Measurements from ENCODE around the gene ASIC2. TPM values are rescaled to one million over a fixed set of nuclear protein-coding genes. Genes with fewer than 3 reads are reported as not detected.

ASIC2 gene
- total RNA-seq, 2 experiments from 2014 or later, result not detected

- Mint-ChIP-seq H3K4me3 (no peak overlapping the region), H3K4me1 (ENCODE audit: low read depth) (no peaks in the 10 kb centered on the region), H3K27ac (no peak overlapping the region), H3K27me3 (peaks cover 62% of the 10 kb centered on the region), H3K9me3 (no peaks in the 10 kb centered on the region), H3K36me3 (ENCODE audit: low read depth) (no peaks in the 10 kb centered on the region)
- Histone ChIP-seq H3K36me3 (ENCODE audit: insufficient read depth, low read length) (no peaks in the 10 kb centered on the region), H3K9me3 (ENCODE audit: control insufficient read depth in 1 of 2, insufficient read depth in 1 of 2, low read length in 2 of 2) (no peaks in the 10 kb centered on the region), H3K4me1 (ENCODE audit: insufficient read depth, low read length) (no peaks in the 10 kb centered on the region), H3K4me3 (ENCODE audit: low read length) (no peak overlapping the region), H3K27me3 (ENCODE audit: control insufficient read depth in 1 of 2, insufficient read depth in 2 of 2, low read length in 2 of 2) (peaks cover 10 to 20% of the 10 kb centered on the region in 2 experiments), H3K27ac (ENCODE audit: low read depth in 1 of 2, low read length in 2 of 2) (no peak overlapping the region)
- intact Hi-C loops (cut with DNase I, micrococcal nuclease), result no loop called here
- no peak for DNase-seq
- ATAC-seq (ENCODE audit: poor library complexity), result no peak
- TF ChIP-seq CTCF (IDR thresholded peaks at IDR 0.05), result no peak
- POLR2A ChIA-PET, result no interaction called here
- CTCF ChIA-PET, result no interaction called here
These were observed 252.6 kb downstream of the ASIC2 start for GRCh38 chr17:33040461-33040860.

DNA sequence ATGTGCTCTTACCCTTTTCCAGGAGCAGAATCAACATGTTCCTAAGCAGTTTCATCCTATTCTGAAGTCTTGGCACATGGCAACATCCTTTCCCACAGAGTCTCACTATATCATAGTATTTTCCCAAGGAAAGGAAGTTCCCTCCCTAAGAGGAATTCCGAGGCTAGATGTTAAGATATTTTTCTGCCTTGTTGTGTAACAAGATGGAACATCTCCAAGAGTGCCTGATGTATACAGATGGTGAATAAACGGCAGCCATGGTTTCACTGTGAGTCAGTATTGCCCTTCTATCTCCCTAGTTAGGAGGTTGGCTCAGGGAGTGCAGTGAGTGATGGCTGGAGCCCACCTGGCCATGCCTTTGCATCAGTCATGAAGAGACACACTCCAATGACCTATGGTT lies 253.2 kb downstream of the ASIC2 start:
- CTCF ChIA-PET, result no interaction called here

GRCh38 chr17:33038740-33039139 lies 254.4 kb downstream of the ASIC2 start:
- Mint-ChIP-seq H3K9me3 (peaks cover 2% of the 10 kb centered on the region), H3K36me3 (ENCODE audit: low read depth) (no peaks in the 10 kb centered on the region), H3K27ac (no peak overlapping the region), H3K4me1 (ENCODE audit: low read depth) (no peaks in the 10 kb centered on the region), H3K27me3 (peaks cover 69% of the 10 kb centered on the region), H3K4me3 (no peak overlapping the region)
- no peak for TF ChIP-seq CTCF (IDR thresholded peaks at IDR 0.05)
- peaks cover 10 to 24% of the 10 kb centered on the region in 2 experiments for H3K27me3 ChIP-seq (ENCODE audit: control insufficient read depth in 1 of 2, insufficient read depth in 2 of 2, low read length in 2 of 2)
- H3K4me1 ChIP-seq (ENCODE audit: insufficient read depth, low read length), result no peaks in the 10 kb centered on the region
- no peak overlapping the region for H3K27ac ChIP-seq (ENCODE audit: low read depth in 1 of 2, low read length in 2 of 2)
- H3K36me3 ChIP-seq (ENCODE audit: insufficient read depth, low read length), result no peaks in the 10 kb centered on the region
- intact Hi-C loops (cut with DNase I, micrococcal nuclease), result no loop called here
- ChIA-PET POLR2A (no interaction called here), CTCF (no interaction called here)
- ATAC-seq (ENCODE audit: poor library complexity) (no peak), DNase-seq (peak in 1 of 14 experiments; percentile 7)
- peaks cover 0 to 3% of the 10 kb centered on the region in 2 experiments for H3K9me3 ChIP-seq (ENCODE audit: control insufficient read depth in 1 of 2, insufficient read depth in 1 of 2, low read length in 2 of 2)
- H3K4me3 ChIP-seq (ENCODE audit: low read length), result no peak overlapping the region

More for the DNA sequence above, 253.2 kb downstream of the ASIC2 start:
- TF ChIP-seq CTCF (IDR thresholded peaks at IDR 0.05), result no peak
- Histone ChIP-seq H3K9me3 (ENCODE audit: control insufficient read depth in 1 of 2, insufficient read depth in 1 of 2, low read length in 2 of 2) (no peaks in the 10 kb centered on the region), H3K36me3 (ENCODE audit: insufficient read depth, low read length) (no peaks in the 10 kb centered on the region), H3K27ac (ENCODE audit: low read depth in 1 of 2, low read length in 2 of 2) (no peak overlapping the region), H3K4me1 (ENCODE audit: insufficient read depth, low read length) (no peaks in the 10 kb centered on the region), H3K27me3 (ENCODE audit: control insufficient read depth in 1 of 2, insufficient read depth in 2 of 2, low read length in 2 of 2) (peaks cover 10 to 20% of the 10 kb centered on the region in 2 experiments), H3K4me3 (ENCODE audit: low read length) (no peak overlapping the region)
- H3K27ac Mint-ChIP-seq, result no peak overlapping the region
- peaks cover 2% of the 10 kb centered on the region for H3K9me3 Mint-ChIP-seq
- ATAC-seq (ENCODE audit: poor library complexity) (no peak), DNase-seq (no peak)
- peaks cover 64% of the 10 kb centered on the region for H3K27me3 Mint-ChIP-seq
- H3K4me1 Mint-ChIP-seq (ENCODE audit: low read depth), result no peaks in the 10 kb centered on the region
- POLR2A ChIA-PET, result no interaction called here
- no peaks in the 10 kb centered on the region for H3K36me3 Mint-ChIP-seq (ENCODE audit: low read depth)
- intact Hi-C loops (cut with DNase I, micrococcal nuclease), result no loop called here
- no peak overlapping the region for H3K4me3 Mint-ChIP-seq

All from CD4-positive, alpha-beta T cell (primary cell).